Stomach (tissue), 9 donors: ENCODE results near the gene SULF2. TPM values are rescaled to one million over a fixed set of nuclear protein-coding genes. Genes with fewer than 3 reads are reported as not detected.
"Not testable (repeated sequence)": the region's sequence is repeated elsewhere in the genome, so short reads cannot be mapped to it uniquely, and the experiment has no call there.

Experiments
- DNase-seq, 2 donors: peaks; one replicate each; pipeline versions ENCODE4 v3.0.0 to v3.0.0-alpha.2; 2013 to 2019
- H3K27ac ChIP-seq, 5 donors: fragments of 200-600 bp in 4 of 5; sonication (generic) in 4 of 5; one replicate each; pipeline ENCODE4 v1.5.1; 2013 to 2019; ENCODE audit warnings: mild to moderate bottlenecking in 1 of 5, moderate library complexity in 1 of 5
- H3K27me3 ChIP-seq, 3 donors: fragments of 200-600 bp; sonication (generic); one replicate each; pipeline ENCODE4 v1.5.1; 2017 to 2019; ENCODE audit warnings: mixed run types in 1 of 3
- H3K36me3 ChIP-seq, 4 donors: fragments of 200-600 bp; sonication (generic); 1 replicate in 3 of 4; 2 replicates in 1 of 4; pipeline ENCODE4 v1.5.1; 2016 to 2019
- H3K4me1 ChIP-seq, 4 donors: fragments of 200-600 bp; sonication (generic); one replicate each; pipeline ENCODE4 v1.5.1; 2016 to 2019
- H3K4me3 ChIP-seq, 4 donors: fragments of 200-600 bp; sonication (generic) in 3 of 4; one replicate each; pipeline ENCODE4 v1.5.1; 2016 to 2019; ENCODE audit warnings: mild to moderate bottlenecking in 1 of 4
- H3K9me3 ChIP-seq, 4 donors: fragments of 200-600 bp; sonication (generic); one replicate each; pipeline ENCODE4 v1.5.1; 2016 to 2019
- CTCF ChIP-seq, 7 experiments: fragments of 450-650 bp in 4 of 7; fragments of 200-600 bp in 3 of 7; sonication (generic) in 3 of 7; IDR thresholded peaks; one replicate each; pipeline ENCODE4 v1.5.1; 2016 to 2019; ENCODE audit warnings: antibody characterized with exemption in 7 of 7, control low read depth in 2 of 7, mild to moderate bottlenecking in 1 of 7
- EP300 ChIP-seq: sonication (generic); formaldehyde crosslinking; IDR thresholded peaks from one replicate; pipeline ENCODE4 v1.6.1; 2017; ENCODE audit warnings: antibody characterized with exemption
- POLR2A ChIP-seq, 4 donors: fragments of 450-650 bp; IDR thresholded peaks; one replicate each; pipeline ENCODE4 v1.6.1; 2016; ENCODE audit warnings: antibody characterized with exemption in 4 of 4, control low read depth in 2 of 4, mild to moderate bottlenecking in 1 of 4, moderate library complexity in 1 of 4
- POLR2AphosphoS5 ChIP-seq, 3 donors: sonication (generic); formaldehyde crosslinking; IDR thresholded peaks; one replicate each; pipeline ENCODE4 v1.6.1; 2016; ENCODE audit warnings: antibody characterized with exemption in 3 of 3
- WGBS, 5 donors: extraction: QIAGEN DNeasy Blood & Tissue Kit in 3 of 5; methylation state at CpG; one replicate each; pipeline versions ENCODE4 v1.1.5 to v1.1.7; 2013 to 2018; 5-methylcytosine and 5-hydroxymethylcytosine counted together
- intact Hi-C: fragments of 100-400 bp; cut with DNase I; formaldehyde crosslinking; loops from one replicate; pipeline ENCODE4 v1.15.1; 2023; ENCODE audit warnings: low total_unique reads
- polyA plus RNA-seq, 3 donors: library from polyadenylated mRNA; stranded (reverse); fragments of 200-250 nt; gene quantifications; one replicate each; pipeline ENCODE4 v1.2.3, GENCODE V29; 2013
- total RNA-seq, 5 donors: library from RNA; depleted of rRNA; stranded (reverse); fragments of >200 nt; gene quantifications; one replicate each; pipeline versions ENCODE4 v1.1.0 to v1.2.3, GENCODE V29; 2014 to 2016
- donor health status: healthy with polysubstance abuse.
- donor health status: Bipolar disorder and iron deficiency.
- donor health status: healthy.

Gene SULF2
- total and polyA plus RNA-seq, 8 donors = 9.0 to 226 (median 27.3) TPM

GRCh38 chr20:47796971-47797370, 11.7 kb upstream of the SULF2 start:
- intact Hi-C loops = no loop called here
- no peak for TF ChIP-seq CTCF (IDR thresholded peaks at IDR 0.05)
- no peak for TF ChIP-seq POLR2AphosphoS5 (IDR thresholded peaks at IDR 0.05)
- no peak for TF ChIP-seq POLR2A (IDR thresholded peaks at IDR 0.05)
- no peak for TF ChIP-seq EP300
- DNase-seq = no peak
- Histone ChIP-seq H3K4me3 (no peak overlapping the region), H3K4me1 (peaks cover 0 to 16% (median 4%) of the 10 kb centered on the region in 4 donors), H3K27me3 (no peaks in the 10 kb centered on the region), H3K36me3 (no peaks in the 10 kb centered on the region), H3K27ac (no peak overlapping the region), H3K9me3 (no peaks in the 10 kb centered on the region)
- 74 to 87% (median 81%) methylated on average over 9 of the region's 9 CpGs for WGBS, 5 donors

DNA sequence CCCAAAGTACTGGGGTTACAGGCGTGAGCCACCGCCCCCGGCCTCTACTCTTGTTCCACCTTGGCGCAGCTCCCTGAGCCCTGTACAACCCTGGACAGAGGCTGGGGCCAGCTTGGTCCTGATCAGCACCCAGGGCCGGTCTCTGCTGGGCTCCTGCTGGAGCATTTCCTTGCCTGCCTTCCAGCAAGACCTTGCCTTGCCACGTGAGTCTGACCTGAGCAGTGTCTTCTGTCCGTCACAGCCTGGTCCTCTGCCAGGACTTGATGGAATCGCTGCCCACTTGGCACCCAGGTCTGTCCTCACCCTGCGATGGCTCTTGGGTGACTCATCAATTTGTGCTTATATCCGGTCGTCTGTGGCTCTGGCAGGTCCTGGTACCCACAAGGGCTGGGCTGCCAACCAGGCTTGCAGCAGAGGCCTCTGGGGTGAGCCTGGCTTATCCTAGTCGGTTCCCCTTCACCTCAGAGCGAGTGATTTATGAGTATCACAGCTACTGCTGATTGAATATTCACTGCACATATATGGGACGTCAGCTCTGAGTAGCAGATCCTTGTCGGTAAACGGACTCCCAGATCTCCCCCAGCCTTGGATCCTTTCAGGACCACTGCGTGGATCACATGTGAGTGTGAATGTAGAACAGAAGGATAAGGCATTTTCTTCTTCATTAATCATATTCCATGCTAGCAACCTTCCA, 10.1 kb upstream of the SULF2 start:
- no peak overlapping the region for H3K4me3 ChIP-seq
- H3K27me3 ChIP-seq = no peaks in the 10 kb centered on the region
- H3K36me3 ChIP-seq = no peaks in the 10 kb centered on the region
- no peak for DNase-seq
- 68 to 82% (median 76%) methylated on average over 11 to 17 of the region's 17 CpGs for WGBS, 5 donors
- H3K9me3 ChIP-seq = no peaks in the 10 kb centered on the region
- H3K27ac ChIP-seq = peak overlapping the region in 1 of 5 donors; percentile 64
- no peak for TF ChIP-seq EP300
- no peak for TF ChIP-seq POLR2AphosphoS5 (IDR thresholded peaks at IDR 0.05)
- no peak for TF ChIP-seq CTCF (IDR thresholded peaks at IDR 0.05)
- TF ChIP-seq POLR2A (IDR thresholded peaks at IDR 0.05) = no peak
- H3K4me1 ChIP-seq = peaks cover 0 to 32% (median 13%) of the 10 kb centered on the region in 4 donors
- intact Hi-C loops = no loop called here

DNA sequence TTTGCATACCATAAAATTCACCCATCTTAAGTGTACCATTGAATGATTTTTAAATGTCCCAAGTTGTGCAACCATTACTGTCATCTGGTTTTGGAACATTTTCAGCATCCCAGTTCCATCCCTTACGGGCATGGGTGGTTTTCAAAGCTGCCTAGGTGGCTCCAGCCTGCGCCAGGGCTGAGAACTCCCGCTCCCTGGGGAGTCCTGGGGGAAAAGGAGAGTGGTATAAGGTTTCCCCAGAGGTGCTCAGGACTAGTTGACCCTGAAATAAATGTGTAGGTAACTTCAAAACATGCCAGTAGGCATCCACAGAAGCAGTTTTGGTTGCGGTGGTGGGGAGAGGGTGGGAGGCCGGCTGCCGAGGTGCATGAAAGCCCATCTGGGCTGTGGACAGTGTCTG, 9.0 kb upstream of the SULF2 start:
- DNase-seq, H3K9me3 ChIP-seq, intact Hi-C loops, H3K27ac ChIP-seq, H3K36me3 ChIP-seq, H3K4me3 ChIP-seq, H3K27me3 ChIP-seq: not testable (repeated sequence)
- WGBS, 5 donors = 87 to 95% (median 89%) methylated on average over 6 of the region's 6 CpGs
- peaks cover 0 to 43% (median 17%) of the 10 kb centered on the region in 4 donors for H3K4me1 ChIP-seq

GRCh38 chr20:47792021-47792618, 6.8 kb upstream of the SULF2 start:
- peak; percentile 31 for TF ChIP-seq EP300
- peak; percentile 53 to 91 (median 78) for TF ChIP-seq POLR2AphosphoS5 (IDR thresholded peaks at IDR 0.05)
- TF ChIP-seq POLR2A (IDR thresholded peaks at IDR 0.05) = no peak
- no peak for TF ChIP-seq CTCF (IDR thresholded peaks at IDR 0.05)

More at GRCh38 chr20:47792021-47792618, 6.8 kb upstream of the SULF2 start:
- Histone ChIP-seq H3K4me1 (peaks cover 0 to 43% (median 17%) of the 10 kb centered on the region in 4 donors), H3K27me3 (peaks cover 0 to 11% (median 0%) of the 10 kb centered on the region in 3 donors), H3K4me3 (no peak overlapping the region), H3K9me3 (no peaks in the 10 kb centered on the region), H3K27ac (peak overlapping the region in 4 of 5 donors; percentile 27 to 75 (median 58)), H3K36me3 (no peaks in the 10 kb centered on the region)
- DNase-seq = peak in 1 of 2 donors; percentile 81
- intact Hi-C loops = no loop called here
- WGBS, 5 donors = 45 to 68% (median 65%) methylated on average over 9 of the region's 9 CpGs
